Measurements from ENCODE around the gene DGKZ. TPM values are rescaled to one million over a fixed set of nuclear protein-coding genes. Genes with fewer than 3 reads are reported as not detected.
A peak's percentile ranks its signal among the peaks of the same experiment; 100 is the strongest.

The DGKZ gene
- total RNA-seq, 1 donor from 2014 or later, result 79.8 TPM

- DNase-seq, result no peak
Observed at GRCh38 chr11:46345881-46346484, 1.3 kb upstream of the DGKZ start.

GRCh38 chr11:46347637-46348311 lies 511 bp downstream of the DGKZ start:
- DNase-seq, result no peak

GRCh38 chr11:46348566-46349401 lies 1.5 kb downstream of the DGKZ start:
- no peak for DNase-seq

GRCh38 chr11:46350695-46351094 lies 3.4 kb downstream of the DGKZ start:
- no peak for DNase-seq

- no peak for DNase-seq
Observed at GRCh38 chr11:46351148-46351547, 3.9 kb downstream of the DGKZ start.

GRCh38 chr11:46351606-46352005 lies 4.3 kb downstream of the DGKZ start:
- no peak for DNase-seq

- DNase-seq, result peak; percentile 72
Observed at GRCh38 chr11:46352063-46352841, 5.0 kb downstream of the DGKZ start.

- no peak for DNase-seq
Observed at GRCh38 chr11:46353698-46354097, 6.4 kb downstream of the DGKZ start.

- no peak for DNase-seq
Observed at GRCh38 chr11:46356924-46357482, 9.7 kb downstream of the DGKZ start.

- no peak for DNase-seq
Observed at GRCh38 chr11:46357483-46357936, 10.2 kb downstream of the DGKZ start.

- no peak for DNase-seq
Observed at GRCh38 chr11:46359953-46360352, 12.7 kb downstream of the DGKZ start.

GRCh38 chr11:46360878-46361277 lies 13.6 kb downstream of the DGKZ start:
- DNase-seq, result no peak

- peak; percentile 74 for DNase-seq
Observed at GRCh38 chr11:46361283-46362155, 14.3 kb downstream of the DGKZ start.

GRCh38 chr11:46362156-46363030 lies 15.1 kb downstream of the DGKZ start:
- no peak for DNase-seq

- DNase-seq, result peak; percentile 93
Observed at GRCh38 chr11:46363031-46363407, 15.8 kb downstream of the DGKZ start.

- DNase-seq, result peak; percentile 86
Observed at GRCh38 chr11:46363455-46364005, 16.3 kb downstream of the DGKZ start.

- no peak for DNase-seq
Observed at GRCh38 chr11:46364056-46364455, 16.8 kb downstream of the DGKZ start.

- DNase-seq, result no peak
Observed at GRCh38 chr11:46364791-46365190, 17.5 kb downstream of the DGKZ start.

- no peak for DNase-seq
Observed at GRCh38 chr11:46366260-46366659, 19.0 kb downstream of the DGKZ start.

- no peak for DNase-seq
Observed at GRCh38 chr11:46366661-46367161, 19.4 kb downstream of the DGKZ start.
